Measurements from ENCODE around the gene AGR3.

Gene AGR3
- total RNA-seq = 0 reads per million in 2 donors

DNA sequence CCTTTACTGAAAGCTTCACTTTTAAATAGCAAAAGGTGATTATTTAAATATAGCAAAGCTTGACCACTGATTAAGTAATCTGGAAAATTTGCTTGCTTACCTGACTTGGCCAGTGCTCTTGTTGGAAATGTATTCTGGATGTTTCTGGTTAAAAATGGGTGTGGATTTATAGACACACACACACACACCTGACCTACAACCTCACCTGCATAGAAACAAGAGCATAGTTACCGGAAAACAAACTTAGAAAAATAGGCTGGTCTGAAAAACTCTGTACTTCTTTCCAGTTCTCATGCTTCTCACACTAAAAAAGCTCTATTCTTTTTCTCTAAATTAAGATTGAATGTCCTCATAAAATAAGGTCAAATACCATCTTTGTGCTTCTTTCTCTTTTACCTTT lies at the start of gene AGR3:
AGR3 (minus strand) TSS at position 140 of the 400 bp plus-strand sequence. CDS start 3,365 bp downstream, outside the sequence.
- DNase-seq = no peak

DNA sequence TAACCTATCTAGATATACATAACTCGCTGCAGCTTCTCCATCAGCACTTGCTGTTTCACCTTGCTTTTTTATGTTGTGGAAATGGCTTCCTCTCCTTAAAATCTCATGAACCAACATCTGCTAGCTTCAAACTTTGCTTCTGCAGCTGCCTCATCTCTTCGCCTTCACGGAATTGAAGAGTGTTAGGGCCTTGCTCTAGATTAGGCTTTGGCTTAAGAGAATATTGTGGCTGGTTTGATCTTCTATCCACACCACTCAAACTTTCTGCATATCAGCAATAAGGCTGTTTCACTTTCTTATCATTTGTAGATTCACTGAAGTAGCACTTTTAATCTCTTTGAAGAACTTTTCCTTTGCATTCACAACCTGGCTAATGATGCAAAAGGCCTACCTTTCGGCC lies 49.2 kb upstream of the AGR3 start:
- DNase-seq = peak in 1 of 5 experiments; percentile 56

DNA sequence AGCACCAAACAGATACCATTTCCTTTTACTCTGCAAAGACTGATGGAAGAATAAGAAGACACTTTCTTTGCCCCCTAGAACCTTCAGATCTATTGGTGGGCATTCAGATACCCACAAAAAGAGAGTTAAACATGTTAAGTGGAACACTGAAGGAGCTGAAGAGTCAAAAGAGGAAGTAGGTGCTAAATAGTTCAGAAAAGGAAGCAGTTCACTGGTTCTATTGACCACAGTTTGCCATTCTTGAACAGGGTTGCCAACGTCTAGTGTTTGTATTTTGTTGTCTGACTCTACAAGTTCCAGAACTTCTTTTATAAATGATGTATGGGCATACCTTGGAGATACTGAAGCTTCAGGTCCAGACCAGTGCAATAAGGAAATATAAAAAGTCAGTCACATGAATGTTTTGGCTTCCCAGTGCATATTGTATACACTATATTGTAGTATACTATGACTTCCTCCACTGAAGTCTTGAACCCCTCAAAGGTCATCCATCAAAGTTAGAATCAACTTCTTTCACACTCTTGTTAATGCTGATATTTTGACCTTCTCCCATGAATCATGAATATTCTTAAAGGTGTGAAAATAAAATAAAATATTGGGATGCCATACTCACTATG lies 47.5 kb upstream of the AGR3 start:
- DNase-seq = peak in 1 of 5 experiments; percentile 30

GRCh38 chr7:16926861-16927260 lies 45.1 kb upstream of the AGR3 start:
- DNase-seq = no peak

GRCh38 chr7:16926283-16926682 lies 44.5 kb upstream of the AGR3 start:
- peak in 1 of 5 experiments; percentile 52 for DNase-seq

DNA sequence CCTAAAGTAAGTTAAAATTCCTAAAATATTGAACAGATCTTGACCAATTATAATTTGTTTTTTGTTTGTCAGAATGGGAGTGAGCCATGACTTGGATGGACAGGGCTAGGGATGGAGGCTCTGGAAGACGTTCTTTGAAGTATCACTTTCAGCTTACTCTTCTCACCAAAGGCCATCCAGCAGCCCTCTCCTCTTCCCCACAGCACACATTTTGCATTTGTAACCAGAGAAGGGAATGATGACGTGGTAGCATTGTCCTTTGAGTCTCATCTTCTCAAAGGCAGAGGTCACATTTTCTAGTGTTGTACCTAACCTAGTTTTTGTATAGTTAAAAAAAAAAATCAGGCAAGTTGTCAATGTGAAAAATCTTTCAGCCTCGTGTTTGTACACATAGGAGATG lies 43.8 kb upstream of the AGR3 start:
- no peak for DNase-seq

- DNase-seq = peak in 1 of 5 experiments; percentile 81
Observed at GRCh38 chr7:16923019-16923418, 41.2 kb upstream of the AGR3 start.

DNA sequence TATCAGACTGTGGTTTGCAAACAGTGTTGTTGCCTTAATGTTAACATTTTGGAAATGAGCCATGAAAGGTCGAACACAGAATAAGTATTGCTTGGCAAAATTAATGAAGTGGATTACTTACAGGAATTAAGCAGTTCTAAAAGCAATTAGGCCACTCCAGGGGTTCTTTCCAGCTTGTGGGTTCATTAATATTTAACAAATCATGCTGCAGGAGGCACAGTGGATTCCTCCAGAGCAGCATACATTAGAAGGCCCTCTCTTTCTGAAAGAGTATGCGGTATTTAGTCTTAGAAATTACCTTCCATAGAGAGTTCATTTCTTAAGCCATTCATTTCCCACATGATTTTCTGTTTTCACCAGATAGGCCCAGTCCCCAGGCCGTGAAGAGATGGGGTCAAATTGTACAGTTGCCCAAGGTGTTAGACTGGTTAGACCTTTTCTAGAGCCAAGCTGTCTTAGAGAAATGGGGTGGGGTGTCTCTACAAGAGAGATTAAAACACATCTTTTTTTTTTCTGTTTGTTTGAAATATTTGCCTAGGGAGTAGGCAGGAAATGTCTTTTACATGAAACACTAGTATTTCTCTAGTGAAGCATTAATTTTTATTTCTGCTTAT lies 40.0 kb upstream of the AGR3 start:
- DNase-seq = no peak

- DNase-seq = no peak
Observed at GRCh38 chr7:16921151-16921550, 39.4 kb upstream of the AGR3 start.

GRCh38 chr7:16919440-16919839 lies 37.7 kb upstream of the AGR3 start:
- no peak for DNase-seq

GRCh38 chr7:16918288-16918895 lies 36.6 kb upstream of the AGR3 start:
- peak in 1 of 5 experiments; percentile 23 for DNase-seq

DNA sequence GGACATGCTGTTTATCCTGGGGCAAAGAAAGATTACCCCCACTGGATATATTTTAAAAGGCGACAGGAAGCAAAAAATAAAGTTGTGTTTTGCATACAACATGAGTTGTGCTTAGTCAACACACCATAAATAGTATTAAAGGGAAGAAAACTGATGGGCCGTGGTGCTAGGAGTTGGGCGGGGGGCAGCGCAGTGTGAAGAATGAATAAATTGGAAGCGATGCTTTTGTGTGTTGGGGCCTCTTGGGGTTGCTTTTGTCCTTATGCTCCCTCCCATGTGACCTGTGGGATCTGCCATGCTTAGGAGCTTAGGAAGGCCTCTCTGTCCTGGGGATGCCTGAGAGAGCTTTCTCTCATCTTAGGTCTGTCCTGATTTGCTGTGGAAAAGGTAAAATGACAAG lies 35.0 kb upstream of the AGR3 start:
- no peak for DNase-seq

DNA sequence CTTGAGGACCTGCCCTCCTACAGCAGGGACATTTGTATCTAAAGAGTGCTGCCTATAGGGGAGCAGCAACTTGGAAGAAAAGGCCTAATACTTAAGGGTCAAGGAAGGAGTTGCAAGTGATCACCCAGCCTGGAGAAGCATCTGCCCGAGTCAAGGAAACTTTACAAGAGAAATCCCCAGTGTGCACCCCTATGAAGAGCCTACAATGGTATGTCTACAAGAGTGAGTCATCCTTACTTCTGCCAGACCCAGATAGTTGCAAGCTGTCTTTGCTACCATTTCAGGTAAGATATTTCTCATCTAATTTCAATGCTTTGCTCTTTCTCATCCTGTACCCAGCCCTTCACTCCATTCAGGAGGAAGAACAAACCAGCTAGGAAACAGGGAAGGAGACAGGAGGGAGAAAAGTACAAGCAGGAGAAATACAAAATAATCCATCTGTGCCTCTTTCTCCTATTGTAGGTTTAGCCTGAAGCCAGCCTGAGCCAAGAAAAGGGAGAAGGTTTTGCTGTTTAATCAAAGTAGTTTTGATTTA lies 34.4 kb upstream of the AGR3 start:
- no peak for DNase-seq

- DNase-seq = peak in 1 of 5 experiments; percentile 25
Observed at GRCh38 chr7:16915405-16915804, 33.6 kb upstream of the AGR3 start.

DNA sequence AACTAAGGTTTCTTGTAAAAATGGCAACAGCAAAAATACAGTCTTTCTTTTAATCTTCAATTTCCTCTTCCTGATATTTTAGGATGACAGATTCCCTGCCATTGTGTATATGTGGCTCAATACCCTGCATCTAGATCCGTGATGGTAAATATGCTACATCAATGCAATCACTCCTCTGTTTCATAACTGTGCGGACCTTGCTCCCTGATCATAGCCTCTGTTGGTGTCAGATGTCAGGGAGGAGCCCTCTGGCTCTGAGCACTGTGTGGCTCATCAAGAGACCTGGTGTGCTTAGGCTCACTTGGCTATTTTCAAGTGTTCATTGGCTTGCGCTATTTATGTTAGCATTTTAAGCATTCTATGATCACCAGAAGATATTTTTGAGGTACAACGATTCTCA lies 33.0 kb upstream of the AGR3 start:
- DNase-seq = no peak

- DNase-seq = no peak
Observed at GRCh38 chr7:16913643-16914042, 31.9 kb upstream of the AGR3 start.

- DNase-seq = no peak
Observed at GRCh38 chr7:16912540-16912939, 30.8 kb upstream of the AGR3 start.

- DNase-seq = no peak
Observed at GRCh38 chr7:16908561-16908960, 26.8 kb upstream of the AGR3 start.

GRCh38 chr7:16905300-16906044 lies 23.7 kb upstream of the AGR3 start:
- DNase-seq = no peak

DNA sequence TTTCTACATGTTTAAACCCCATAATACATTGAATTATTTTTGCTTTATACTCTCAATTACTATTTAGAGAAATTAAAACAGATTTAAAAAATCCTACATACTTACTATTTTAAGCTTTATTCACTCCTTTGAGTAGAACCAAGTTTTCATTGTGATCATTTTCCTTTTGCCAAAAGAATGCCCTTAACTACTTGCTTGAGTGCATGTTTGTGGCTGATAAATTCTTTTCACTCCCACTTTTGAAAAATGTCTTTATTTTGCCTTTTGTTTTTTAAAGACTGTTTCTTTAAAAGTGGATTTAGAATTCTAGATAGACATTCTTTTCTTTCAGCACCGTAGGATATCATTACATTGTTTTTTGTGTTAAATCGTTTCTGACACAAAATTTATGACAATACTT lies 22.3 kb upstream of the AGR3 start:
- DNase-seq = no peak

- no peak for DNase-seq
Observed at GRCh38 chr7:16900209-16900768, 18.5 kb upstream of the AGR3 start.

- no peak for DNase-seq
Observed at GRCh38 chr7:16891874-16892643, 10.3 kb upstream of the AGR3 start.

Data from T-helper 2 cell (primary cell).